Breast epithelium (tissue), 4 donors: ENCODE results near the gene DNAH3. TPM values are rescaled to one million over a fixed set of nuclear protein-coding genes. Genes with fewer than 3 reads are reported as not detected.

Experiments
- DNase-seq, 2 donors: peaks; one replicate each; pipeline ENCODE4 v3.0.0-alpha.2; 2019; ENCODE audit warnings: low spot score in 2 of 2
- H3K27ac ChIP-seq, 2 donors: fragments of 200-600 bp; sonication (generic) in 1 of 2; one replicate each; pipeline ENCODE4 v1.5.1; 2016 to 2019; ENCODE audit warnings: mild to moderate bottlenecking in 1 of 2
- H3K27me3 ChIP-seq, 2 donors: fragments of 200-600 bp; sonication (generic) in 1 of 2; one replicate each; pipeline versions ENCODE4 v1.5.1 to v1.6.0; 2017 to 2019; ENCODE audit warnings: control low read depth in 1 of 2, mild to moderate bottlenecking in 1 of 2
- H3K36me3 ChIP-seq: fragments of 200-600 bp; one replicate; pipeline ENCODE4 v1.5.1; 2019
- H3K4me1 ChIP-seq, 2 donors: fragments of 200-600 bp; sonication (generic); one replicate each; pipeline ENCODE4 v1.5.1; 2016 to 2019; ENCODE audit warnings: control low read depth in 1 of 2
- H3K4me3 ChIP-seq, 3 donors: fragments of 200-600 bp; sonication (generic); 1 replicate in 2 of 3; 2 replicates in 1 of 3; pipeline ENCODE4 v1.5.1; 2016 to 2019; ENCODE audit warnings: mild to moderate bottlenecking in 3 of 3, moderate library complexity in 2 of 3
- H3K9me3 ChIP-seq, 2 donors: fragments of 200-600 bp; sonication (generic) in 1 of 2; one replicate each; pipeline ENCODE4 v1.5.1; 2016 to 2019; ENCODE audit warnings: control low read depth in 1 of 2
- CTCF ChIP-seq, 3 donors: fragments of 450-650 bp; IDR thresholded peaks; one replicate each; pipeline ENCODE4 v1.5.1; 2016 to 2017; ENCODE audit warnings: antibody characterized with exemption in 3 of 3, mild to moderate bottlenecking in 3 of 3, moderate library complexity in 3 of 3
- POLR2A ChIP-seq: fragments of 450-650 bp; IDR thresholded peaks from one replicate; pipeline ENCODE4 v1.6.1; 2016; ENCODE audit warnings: antibody characterized with exemption, mild to moderate bottlenecking, moderate library complexity
- POLR2AphosphoS5 ChIP-seq, 3 donors: sonication (generic); formaldehyde crosslinking; IDR thresholded peaks; one replicate each; pipeline ENCODE4 v1.6.1; 2017; ENCODE audit warnings: antibody characterized with exemption in 3 of 3
- intact Hi-C: fragments of 100-400 bp; cut with DNase I; formaldehyde crosslinking; loops from one replicate; pipeline ENCODE4 v1.15.1; 2023; ENCODE audit warnings: low total_unique reads
- total RNA-seq, 3 donors: library from RNA; depleted of rRNA; stranded (reverse); fragments of >200 nt; gene quantifications; one replicate each; pipeline ENCODE4 v1.1.0, GENCODE V29; 2016

DNAH3 gene
- total RNA-seq, 3 donors from 2014 or later, result under 0.01 to 0.59 TPM; not detected in 1

- no peak overlapping the region for H3K27ac ChIP-seq
Measured at GRCh38 chr16:21088646-21089538, 61.8 kb downstream of the DNAH3 start.

GRCh38 chr16:21088143-21088542, 62.5 kb downstream of the DNAH3 start:
- H3K9me3 ChIP-seq, result no peaks in the 10 kb centered on the region
- no peaks in the 10 kb centered on the region for H3K27me3 ChIP-seq
- no peak overlapping the region for H3K4me3 ChIP-seq
- H3K36me3 ChIP-seq, result no peaks in the 10 kb centered on the region
- no peaks in the 10 kb centered on the region for H3K4me1 ChIP-seq
- no peak for TF ChIP-seq POLR2A
- TF ChIP-seq CTCF (IDR thresholded peaks at IDR 0.05), result no peak
- no peak for TF ChIP-seq POLR2AphosphoS5 (IDR thresholded peaks at IDR 0.05)
- no peak for DNase-seq
- no peak overlapping the region for H3K27ac ChIP-seq
- intact Hi-C loops, result no loop called here

More at GRCh38 chr16:21088646-21089538, 61.8 kb downstream of the DNAH3 start:
- intact Hi-C loops, result no loop called here
- Histone ChIP-seq H3K36me3 (no peaks in the 10 kb centered on the region), H3K27me3 (no peaks in the 10 kb centered on the region), H3K9me3 (no peaks in the 10 kb centered on the region), H3K4me1 (no peaks in the 10 kb centered on the region), H3K4me3 (no peak overlapping the region)
- no peak for DNase-seq
- TF ChIP-seq CTCF (IDR thresholded peaks at IDR 0.05) (no peak), POLR2AphosphoS5 (IDR thresholded peaks at IDR 0.05) (no peak), POLR2A (no peak)

GRCh38 chr16:21084631-21085225, 65.9 kb downstream of the DNAH3 start:
- H3K36me3 ChIP-seq, result no peaks in the 10 kb centered on the region
- TF ChIP-seq CTCF (IDR thresholded peaks at IDR 0.05) (no peak), POLR2A (no peak), POLR2AphosphoS5 (IDR thresholded peaks at IDR 0.05) (no peak)
- no peak for DNase-seq

GRCh38 chr16:21083729-21084268, 66.8 kb downstream of the DNAH3 start:
- intact Hi-C loops, result no loop called here

More at GRCh38 chr16:21084631-21085225, 65.9 kb downstream of the DNAH3 start:
- Histone ChIP-seq H3K27me3 (no peaks in the 10 kb centered on the region), H3K4me3 (no peak overlapping the region), H3K27ac (no peak overlapping the region), H3K4me1 (no peaks in the 10 kb centered on the region), H3K9me3 (no peaks in the 10 kb centered on the region)
- intact Hi-C loops, result no loop called here

More at GRCh38 chr16:21083729-21084268, 66.8 kb downstream of the DNAH3 start:
- Histone ChIP-seq H3K4me1 (no peaks in the 10 kb centered on the region), H3K9me3 (no peaks in the 10 kb centered on the region), H3K36me3 (no peaks in the 10 kb centered on the region), H3K27ac (no peak overlapping the region), H3K4me3 (no peak overlapping the region), H3K27me3 (no peaks in the 10 kb centered on the region)
- DNase-seq, result peak in 1 of 2 donors; percentile 24
- TF ChIP-seq CTCF (IDR thresholded peaks at IDR 0.05) (peak in 2 of 3 donors; percentile 57 to 74), POLR2AphosphoS5 (IDR thresholded peaks at IDR 0.05) (no peak)
